A172 (cell line): ENCODE data around the gene HEPHL1. TPM values are rescaled to one million over a fixed set of nuclear protein-coding genes. Genes with fewer than 3 reads are reported as not detected.
A peak's percentile ranks its signal among the peaks of the same experiment; 100 is the strongest.
"Not testable (repeated sequence)": the region's sequence is repeated elsewhere in the genome, so short reads cannot be mapped to it uniquely, and the experiment has no call there.

Experiments
- DNase-seq: peaks from one replicate; pipeline ENCODE4 v3.0.0-alpha.2; 2015; ENCODE audit warnings: low spot score
- total RNA-seq: library from RNA; depleted of rRNA; stranded (reverse); fragments of >200 nt; shearing (Covaris generic); gene quantifications from 2 replicates; pipeline ENCODE4 v1.2.3, GENCODE V29; 2014

The HEPHL1 gene
- total RNA-seq, 1 experiment from 2014 or later, result not detected

- DNase-seq, result no peak
Observed at GRCh38 chr11:94090401-94090800, 69.2 kb downstream of the HEPHL1 start.

GRCh38 chr11:94091091-94091490 is 69.9 kb downstream of the HEPHL1 start:
- no peak for DNase-seq

- DNase-seq, result no peak
Observed at GRCh38 chr11:94100253-94100652, 79.1 kb downstream of the HEPHL1 start.

GRCh38 chr11:94103471-94103870 is 82.3 kb downstream of the HEPHL1 start:
- no peak for DNase-seq

- no peak for DNase-seq
Observed at GRCh38 chr11:94104734-94105133, 83.6 kb downstream of the HEPHL1 start.

- DNase-seq, result no peak
Observed at GRCh38 chr11:94106716-94107115, 85.6 kb downstream of the HEPHL1 start.

- no peak for DNase-seq
Observed at GRCh38 chr11:94107363-94107762, 86.2 kb downstream of the HEPHL1 start.

GRCh38 chr11:94111241-94111640 is 90.1 kb downstream of the HEPHL1 start:
- DNase-seq, result no peak

GRCh38 chr11:94111660-94112059 is 90.5 kb downstream of the HEPHL1 start:
- DNase-seq, result no peak

GRCh38 chr11:94112206-94112953 is 91.2 kb downstream of the HEPHL1 start:
- no peak for DNase-seq

GRCh38 chr11:94117197-94117574 is 96.0 kb downstream of the HEPHL1 start:
- no peak for DNase-seq

- DNase-seq, result no peak
Observed at GRCh38 chr11:94117871-94118270, 96.7 kb downstream of the HEPHL1 start.

GRCh38 chr11:94119676-94120075 is 98.5 kb downstream of the HEPHL1 start:
- DNase-seq, result not testable (repeated sequence)

- not testable (repeated sequence) for DNase-seq
Observed at GRCh38 chr11:94120516-94120915, 99.4 kb downstream of the HEPHL1 start.

GRCh38 chr11:94120946-94121345 is 99.8 kb downstream of the HEPHL1 start:
- DNase-seq, result peak; percentile 64

GRCh38 chr11:94125407-94126115 is 104.4 kb downstream of the HEPHL1 start:
- no peak for DNase-seq

- no peak for DNase-seq
Observed at GRCh38 chr11:94127638-94128037, 106.5 kb downstream of the HEPHL1 start.

GRCh38 chr11:94128291-94128745 is 107.2 kb downstream of the HEPHL1 start:
- no peak for DNase-seq

- DNase-seq, result peak; percentile 69
Observed at GRCh38 chr11:94128746-94129511, 107.8 kb downstream of the HEPHL1 start, which contains the start of gene PANX1. Gene PANX1, plus strand, starts transcription at chr11:94128841. Its CDS starts 472 bp downstream, at chr11:94129313.

GRCh38 chr11:94129512-94130297 is 108.6 kb downstream of the HEPHL1 start:
- no peak for DNase-seq

- no peak for DNase-seq
Observed at GRCh38 chr11:94130298-94131046, 109.3 kb downstream of the HEPHL1 start.
